Right lobe of liver (tissue), 4 donors: ENCODE measurements around the gene PDCD6IP.

Source experiments
- POLR2A ChIP-seq: fragments of 450-650 bp; IDR thresholded peaks from one replicate; pipeline ENCODE4 v1.6.1; 2017; ENCODE audit warnings: antibody characterized with exemption, mild to moderate bottlenecking
- TF ChIP-seq, protein P1 (sequence below), 4 donors: fragments of 200-600 bp in 3 of 4; fragments of 450-650 bp in 1 of 4; IDR thresholded peaks; one replicate each; pipeline versions ENCODE4 v1.5.1 to v1.8.0; 2016 to 2022; ENCODE audit warnings: antibody characterized with exemption in 4 of 4, mild to moderate bottlenecking in 2 of 4
- donor health status: DM: no; HTN: no; CAD: no.
- donor health status: DM: no; HTN: no; CAD: no.
- donor health status: DM: no; HTN: yes; CAD: no.

DNA sequence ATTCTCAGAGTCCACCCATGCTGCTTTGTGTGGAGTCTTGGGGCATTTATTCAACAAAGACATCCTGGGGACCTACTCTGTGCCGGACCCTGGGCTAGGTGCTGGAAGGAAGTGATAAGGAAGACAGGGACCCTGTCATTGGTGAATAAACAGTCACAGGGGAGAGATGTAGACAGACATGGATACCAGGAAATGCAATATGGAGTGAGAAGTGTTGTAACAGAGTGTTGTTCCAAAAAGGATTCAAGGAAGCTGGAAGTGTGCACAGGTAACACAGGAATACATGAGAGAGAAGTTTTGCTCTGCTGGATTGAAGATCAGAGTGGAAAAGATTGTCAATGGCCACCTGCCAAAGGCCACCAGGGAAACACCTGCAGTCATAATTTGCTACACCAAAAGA, 89.0 kb downstream of the PDCD6IP start:
- no peak for TF ChIP-seq POLR2A
- TF ChIP-seq, protein P1, sequence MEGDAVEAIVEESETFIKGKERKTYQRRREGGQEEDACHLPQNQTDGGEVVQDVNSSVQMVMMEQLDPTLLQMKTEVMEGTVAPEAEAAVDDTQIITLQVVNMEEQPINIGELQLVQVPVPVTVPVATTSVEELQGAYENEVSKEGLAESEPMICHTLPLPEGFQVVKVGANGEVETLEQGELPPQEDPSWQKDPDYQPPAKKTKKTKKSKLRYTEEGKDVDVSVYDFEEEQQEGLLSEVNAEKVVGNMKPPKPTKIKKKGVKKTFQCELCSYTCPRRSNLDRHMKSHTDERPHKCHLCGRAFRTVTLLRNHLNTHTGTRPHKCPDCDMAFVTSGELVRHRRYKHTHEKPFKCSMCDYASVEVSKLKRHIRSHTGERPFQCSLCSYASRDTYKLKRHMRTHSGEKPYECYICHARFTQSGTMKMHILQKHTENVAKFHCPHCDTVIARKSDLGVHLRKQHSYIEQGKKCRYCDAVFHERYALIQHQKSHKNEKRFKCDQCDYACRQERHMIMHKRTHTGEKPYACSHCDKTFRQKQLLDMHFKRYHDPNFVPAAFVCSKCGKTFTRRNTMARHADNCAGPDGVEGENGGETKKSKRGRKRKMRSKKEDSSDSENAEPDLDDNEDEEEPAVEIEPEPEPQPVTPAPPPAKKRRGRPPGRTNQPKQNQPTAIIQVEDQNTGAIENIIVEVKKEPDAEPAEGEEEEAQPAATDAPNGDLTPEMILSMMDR (IDR thresholded peaks at IDR 0.05) = no peak
